ENCODE measurements around the gene DNAJC27. TPM values are rescaled to one million over a fixed set of nuclear protein-coding genes. Genes with fewer than 3 reads are reported as not detected.
A peak's percentile ranks its signal among the peaks of the same experiment; 100 is the strongest.
"Not testable (repeated sequence)": the region's sequence is repeated elsewhere in the genome, so short reads cannot be mapped to it uniquely, and the experiment has no call there.

The DNAJC27 gene
- polyA plus RNA-seq, 1 of the 3 experiments (the other 2 are of a cell fraction) = 2.4 TPM

DNA sequence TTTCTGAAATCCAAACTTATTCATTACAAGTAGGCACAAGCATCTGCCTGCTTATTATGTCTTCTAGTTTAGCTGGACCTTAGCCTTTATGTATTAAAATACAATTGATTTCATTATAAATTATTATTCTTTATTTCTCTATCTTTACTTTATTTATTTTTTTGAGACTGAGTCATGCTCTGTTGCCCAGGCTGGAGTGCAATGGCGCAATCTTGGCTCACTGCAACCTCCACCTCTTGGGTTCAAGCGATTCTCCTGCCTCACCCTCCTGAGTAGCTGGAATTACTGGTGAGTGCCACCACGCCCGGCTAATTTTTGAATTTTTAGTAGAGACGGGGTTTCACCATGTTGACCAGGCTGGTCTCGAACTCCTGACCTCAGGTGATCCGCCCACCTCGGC, 27.3 kb upstream of the DNAJC27 start:
- H3K27ac ChIP-seq (ENCODE audit: low read depth in 2 of 2, low read length in 1 of 2) = peak overlapping the region in 1 of 2 experiments; percentile 70; a peak in 1 of 4 replicates
- not testable (repeated sequence) for H3K9me3 ChIP-seq; H3K36me3 ChIP-seq (replicated peaks in 1 of 2; ENCODE audit: control insufficient read depth in 1 of 2, insufficient read depth in 2 of 2, low read length in 1 of 2); H3K4me3 ChIP-seq (ENCODE audit: low read depth in 2 of 2, low read length in 1 of 2); H4K20me1 ChIP-seq (ENCODE audit: insufficient read depth); H3K9ac ChIP-seq; H3K79me2 ChIP-seq (ENCODE audit: insufficient read depth); H2AFZ ChIP-seq (ENCODE audit: low read depth); H3K4me2 ChIP-seq; H3K9me2 ChIP-seq; DNase-seq; H3K4me1 ChIP-seq (ENCODE audit: control insufficient read depth in 1 of 2, insufficient read depth in 2 of 2, low read depth in 1 of 2, low read length in 1 of 2); H3K27me3 ChIP-seq (ENCODE audit: insufficient read depth)
- ChIA-PET CTCF (interaction anchor here (1.4 to 5.5 kb wide), 3 partner anchors 13 to 130 kb away, joined by 3 to 32 read pairs (median 7); no protein-coding TSS in a partner anchor), POLR2A (interaction anchor here (0.5 kb wide), 1 partner anchor 48 kb away, joined by 3 read pairs; no protein-coding TSS in a partner anchor)
- peaks cover 25% of the 10 kb centered on the region for H3F3A ChIP-seq (replicated peaks; ENCODE audit: insufficient read depth)
- WGBS (ENCODE audit: low lambda C conversion rate) = 86% methylated on average over 8 of the region's 8 CpGs

DNA sequence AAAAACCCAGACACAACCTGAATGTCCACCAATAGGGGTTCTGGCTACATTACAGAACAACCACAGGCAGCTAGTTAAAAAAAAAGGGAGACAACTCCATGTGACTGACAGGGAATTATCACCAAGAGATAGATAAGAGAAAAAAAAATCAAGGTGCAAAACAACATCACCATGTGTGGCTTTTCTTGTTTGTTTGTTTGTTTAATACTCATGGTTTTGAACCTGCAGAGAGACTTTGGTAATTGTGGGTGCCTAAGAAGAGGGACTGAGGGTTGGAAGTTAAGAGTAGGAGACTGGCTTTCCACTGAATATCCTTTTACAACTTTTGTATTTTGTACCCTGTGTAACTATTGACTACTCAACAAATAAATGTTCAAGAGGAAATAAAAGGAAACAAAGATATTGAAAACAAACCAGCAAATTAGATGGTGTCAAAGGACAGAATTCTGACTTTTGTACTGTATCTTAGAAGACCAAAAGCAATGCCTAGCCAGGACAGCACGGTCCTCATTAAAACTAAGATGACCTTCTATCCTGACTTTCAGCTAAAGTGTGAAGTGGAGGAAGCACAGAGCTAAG, 22.5 kb upstream of the DNAJC27 start:
- WGBS (ENCODE audit: low lambda C conversion rate) = 70% methylated on average over 1 of the region's 1 CpG
- no peak for TF ChIP-seq USF2 (IDR thresholded peaks at IDR 0.05; ENCODE audit: borderline replicate concordance, low read depth, low read length)
- TF ChIP-seq, protein P1, sequence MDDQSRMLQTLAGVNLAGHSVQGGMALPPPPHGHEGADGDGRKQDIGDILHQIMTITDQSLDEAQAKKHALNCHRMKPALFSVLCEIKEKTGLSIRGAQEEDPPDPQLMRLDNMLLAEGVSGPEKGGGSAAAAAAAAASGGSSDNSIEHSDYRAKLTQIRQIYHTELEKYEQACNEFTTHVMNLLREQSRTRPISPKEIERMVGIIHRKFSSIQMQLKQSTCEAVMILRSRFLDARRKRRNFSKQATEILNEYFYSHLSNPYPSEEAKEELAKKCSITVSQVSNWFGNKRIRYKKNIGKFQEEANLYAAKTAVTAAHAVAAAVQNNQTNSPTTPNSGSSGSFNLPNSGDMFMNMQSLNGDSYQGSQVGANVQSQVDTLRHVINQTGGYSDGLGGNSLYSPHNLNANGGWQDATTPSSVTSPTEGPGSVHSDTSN (IDR thresholded peaks at IDR 0.05) = peak; percentile 6

DNA sequence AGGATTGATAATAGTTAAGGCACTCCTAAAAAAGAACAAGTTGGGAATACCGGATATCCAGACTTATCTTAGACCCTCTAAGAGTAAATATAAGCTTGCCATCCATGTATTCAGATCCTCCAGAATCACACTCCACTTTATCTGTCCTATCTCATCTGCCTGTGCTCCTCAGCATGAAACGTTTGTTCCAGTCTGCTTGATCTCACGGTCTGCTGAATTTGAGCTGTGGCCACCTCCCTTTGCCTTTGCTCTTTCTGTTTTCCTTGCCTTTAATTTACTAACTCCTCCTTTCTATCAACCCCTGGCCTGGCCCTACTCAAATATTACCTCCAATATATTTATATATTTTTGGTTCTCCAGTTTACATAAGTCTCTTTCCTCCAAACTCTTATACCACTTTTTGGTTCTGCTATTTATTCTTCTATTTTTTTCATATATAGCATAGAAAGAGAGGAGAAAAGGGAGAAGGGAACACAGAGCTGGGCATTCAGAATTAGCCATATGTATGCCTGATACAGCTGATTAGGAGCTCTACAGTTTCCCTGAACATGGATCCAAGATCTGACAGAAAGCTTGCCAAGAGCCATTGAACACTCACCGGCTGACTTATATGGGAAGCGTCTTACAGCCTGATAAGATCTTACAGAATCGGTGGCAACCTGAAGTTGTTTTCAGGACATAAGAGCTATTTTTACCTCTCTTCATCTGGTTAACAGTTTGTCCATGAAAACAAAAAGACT, 21.8 kb upstream of the DNAJC27 start:
- DNase-seq = no peak
- H3K27me3 ChIP-seq (ENCODE audit: insufficient read depth) = no peaks in the 10 kb centered on the region
- 40% methylated on average over 6 of the region's 6 CpGs for WGBS (ENCODE audit: low lambda C conversion rate)
- H3K79me2 ChIP-seq (ENCODE audit: insufficient read depth) = no peaks in the 10 kb centered on the region
- TF ChIP-seq IRF3 (IDR thresholded peaks at IDR 0.05; ENCODE audit: low read depth, low read length) (no peak), MEF2A (IDR thresholded peaks at IDR 0.05; ENCODE audit: borderline replicate concordance, low read depth) (peak; percentile 67; the same call in 1 of the 2 replicates), NFIC (IDR thresholded peaks at IDR 0.05; ENCODE audit: borderline replicate concordance) (peak; percentile 70), GABPA (IDR thresholded peaks at IDR 0.05; ENCODE audit: low read depth) (no peak), FOSL2 (IDR thresholded peaks at IDR 0.05; ENCODE audit: borderline replicate concordance, low read depth) (0 out of 2 replicates have a peak, but pooled peaks have one; percentile 5), TCF12 (IDR thresholded peaks at IDR 0.05) (peak; percentile 64)
- TF ChIP-seq, protein P2, sequence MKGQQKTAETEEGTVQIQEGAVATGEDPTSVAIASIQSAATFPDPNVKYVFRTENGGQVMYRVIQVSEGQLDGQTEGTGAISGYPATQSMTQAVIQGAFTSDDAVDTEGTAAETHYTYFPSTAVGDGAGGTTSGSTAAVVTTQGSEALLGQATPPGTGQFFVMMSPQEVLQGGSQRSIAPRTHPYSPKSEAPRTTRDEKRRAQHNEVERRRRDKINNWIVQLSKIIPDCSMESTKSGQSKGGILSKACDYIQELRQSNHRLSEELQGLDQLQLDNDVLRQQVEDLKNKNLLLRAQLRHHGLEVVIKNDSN (IDR thresholded peaks at IDR 0.05; ENCODE audit: borderline replicate concordance, low read depth) = no peak
- TF ChIP-seq, protein P1 (IDR thresholded peaks at IDR 0.05) = peak; percentile 69
- no peak overlapping the region for H2AFZ ChIP-seq (ENCODE audit: low read depth)
- no peak overlapping the region for H3K27ac ChIP-seq (ENCODE audit: low read depth in 2 of 2, low read length in 1 of 2)
- H3F3A ChIP-seq (replicated peaks; ENCODE audit: insufficient read depth) = peaks cover 17% of the 10 kb centered on the region
- H3K9me2 ChIP-seq = no peaks in the 10 kb centered on the region
- no peaks in the 10 kb centered on the region for H3K9me3 ChIP-seq
- no peak overlapping the region for H3K4me3 ChIP-seq (ENCODE audit: low read depth in 2 of 2, low read length in 1 of 2)
- peaks cover 2 to 9% of the 10 kb centered on the region in 2 experiments; a peak in 2 of 4 replicates for H3K4me1 ChIP-seq (ENCODE audit: control insufficient read depth in 1 of 2, insufficient read depth in 2 of 2, low read depth in 1 of 2, low read length in 1 of 2)
- no peaks in the 10 kb centered on the region for H3K36me3 ChIP-seq (replicated peaks in 1 of 2; ENCODE audit: control insufficient read depth in 1 of 2, insufficient read depth in 2 of 2, low read length in 1 of 2)
- POLR2A ChIA-PET = interaction anchor here (0.7 kb wide), 1 partner anchor 9 kb away, joined by 4 read pairs; no protein-coding TSS in a partner anchor
- H3K4me2 ChIP-seq = peak overlapping the region; percentile 4
- no peak overlapping the region for H3K9ac ChIP-seq
- CTCF ChIA-PET = interaction anchor here (0.6 to 2.9 kb wide), 8 partner anchors 8 to 705 kb away, joined by 3 to 16 read pairs (median 3); no protein-coding TSS in a partner anchor
- no peaks in the 10 kb centered on the region for H4K20me1 ChIP-seq (ENCODE audit: insufficient read depth)

More for the DNA sequence above, 22.5 kb upstream of the DNAJC27 start:
- ChIA-PET POLR2A (interaction anchor here (0.7 kb wide), 1 partner anchor 15 kb away, joined by 5 read pairs; no protein-coding TSS in a partner anchor), CTCF (interaction anchor here (0.7 to 2.9 kb wide), 7 partner anchors 9 to 704 kb away, joined by 3 to 16 read pairs (median 3); no protein-coding TSS in a partner anchor)
- Histone ChIP-seq H3K4me2 (peak overlapping the region; percentile 4; the same call in 1 of the 2 replicates), H3K27me3 (ENCODE audit: insufficient read depth) (no peaks in the 10 kb centered on the region), H2AFZ (ENCODE audit: low read depth) (no peak overlapping the region), H3K9ac (no peak overlapping the region), H3K4me1 (ENCODE audit: control insufficient read depth in 1 of 2, insufficient read depth in 2 of 2, low read depth in 1 of 2, low read length in 1 of 2) (peaks cover 2 to 9% of the 10 kb centered on the region in 2 experiments; a peak in 2 of 4 replicates), H3K79me2 (ENCODE audit: insufficient read depth) (no peaks in the 10 kb centered on the region), H3K27ac (ENCODE audit: low read depth in 2 of 2, low read length in 1 of 2) (no peak overlapping the region), H3K36me3 (replicated peaks in 1 of 2; ENCODE audit: control insufficient read depth in 1 of 2, insufficient read depth in 2 of 2, low read length in 1 of 2) (no peaks in the 10 kb centered on the region), H3K9me3 (no peaks in the 10 kb centered on the region), H4K20me1 (ENCODE audit: insufficient read depth) (no peaks in the 10 kb centered on the region), H3K9me2 (no peaks in the 10 kb centered on the region), H3K4me3 (ENCODE audit: low read depth in 2 of 2, low read length in 1 of 2) (no peak overlapping the region), H3F3A (replicated peaks; ENCODE audit: insufficient read depth) (peaks cover 17% of the 10 kb centered on the region)
- DNase-seq = no peak
